Measurements from ENCODE around the gene GPN2.
"Not testable (repeated sequence)": the region's sequence is repeated elsewhere in the genome, so short reads cannot be mapped to it uniquely, and the experiment has no call there.

Gene GPN2

DNA sequence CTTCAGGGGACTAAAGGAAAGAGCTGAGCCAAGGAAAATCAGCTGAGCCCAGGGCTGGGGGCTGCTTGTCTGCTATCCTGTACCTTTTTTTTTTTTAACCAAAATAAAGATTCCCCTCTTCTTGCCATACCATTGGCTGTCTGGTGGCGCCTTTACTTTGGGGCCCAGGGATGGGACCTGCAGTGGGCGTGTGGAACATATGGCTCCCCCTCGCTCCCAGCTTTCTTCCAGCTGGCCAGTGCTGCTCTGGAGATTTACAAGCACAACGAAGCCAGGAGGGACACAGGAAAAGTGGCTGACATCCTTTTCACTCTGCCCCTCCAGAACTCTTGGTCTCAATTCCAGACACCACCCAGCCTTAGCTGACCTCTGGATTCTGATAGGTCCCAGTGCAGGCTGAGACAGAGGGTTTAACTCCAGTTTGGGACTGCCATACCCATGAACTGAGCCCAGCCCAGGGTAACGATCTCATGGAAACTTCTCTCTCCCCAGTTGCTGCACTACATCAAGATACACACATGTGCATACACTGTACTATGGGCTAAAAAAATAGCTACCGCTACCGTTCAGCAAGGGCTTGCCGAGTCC is 32.5 kb downstream of the GPN2 start:
- DNase-seq, result no peak

DNA sequence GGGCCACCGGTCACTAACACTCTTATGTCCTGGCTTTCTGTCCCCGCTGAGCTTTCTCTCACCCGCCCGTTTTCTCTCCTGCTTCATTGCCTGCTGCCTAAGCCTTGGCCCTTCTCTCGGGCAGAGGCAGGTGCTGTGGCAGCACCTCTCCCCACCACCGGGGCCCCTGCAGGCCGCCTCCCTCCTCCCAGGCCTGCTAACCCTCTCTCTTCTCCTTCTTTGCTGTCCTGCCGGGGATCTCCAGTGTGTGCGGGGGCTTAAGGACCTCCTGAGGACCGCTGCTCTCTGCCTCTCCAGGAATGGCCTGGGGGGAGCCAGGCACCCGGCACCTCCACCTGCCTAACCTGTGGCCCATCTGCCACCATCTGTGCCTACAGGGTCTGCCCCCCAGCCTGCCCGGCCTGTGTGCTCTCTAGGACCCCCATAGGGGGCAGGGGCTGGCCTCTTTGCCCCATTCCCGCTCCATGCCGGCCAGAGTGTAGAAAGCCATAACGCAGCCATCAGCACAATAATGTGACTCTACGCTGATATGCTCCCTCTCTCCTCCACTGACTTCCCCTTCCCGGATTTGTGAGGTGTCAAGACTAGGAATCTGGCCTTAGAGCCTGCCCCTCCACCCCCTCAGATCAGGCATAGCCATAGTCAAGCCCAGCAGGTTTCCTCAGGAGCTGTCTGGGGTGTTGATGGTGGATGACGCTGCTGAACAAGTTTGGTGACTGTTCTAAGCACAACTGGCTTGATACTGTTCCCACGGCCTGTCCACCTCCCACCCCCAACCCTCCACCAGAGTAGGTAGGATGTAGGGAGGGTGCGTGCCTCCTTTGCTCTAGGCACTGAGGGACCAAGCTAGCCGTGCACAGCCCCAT is 33.2 kb downstream of the GPN2 start:
- no peak for DNase-seq

DNA sequence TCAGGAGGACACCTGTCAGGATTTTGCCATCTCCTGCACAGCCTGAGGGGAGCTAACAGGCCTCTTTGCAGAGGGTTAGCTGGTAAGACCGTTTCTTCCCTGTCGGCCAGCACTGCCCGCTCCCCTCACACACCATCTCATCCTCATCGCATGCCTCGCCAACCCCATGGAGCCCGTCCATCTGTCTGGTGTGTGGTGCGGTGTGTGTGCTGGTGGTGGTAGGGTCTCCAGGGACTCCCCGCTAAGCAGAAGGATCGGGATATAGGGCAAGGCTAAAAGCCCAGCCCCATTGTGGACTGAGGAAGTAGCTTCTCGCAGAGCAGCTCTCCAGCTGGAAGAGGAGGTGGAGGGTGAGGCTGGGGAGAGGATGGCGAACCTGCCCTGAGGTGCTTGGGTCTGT is 33.9 kb downstream of the GPN2 start:
- no peak for DNase-seq

DNA sequence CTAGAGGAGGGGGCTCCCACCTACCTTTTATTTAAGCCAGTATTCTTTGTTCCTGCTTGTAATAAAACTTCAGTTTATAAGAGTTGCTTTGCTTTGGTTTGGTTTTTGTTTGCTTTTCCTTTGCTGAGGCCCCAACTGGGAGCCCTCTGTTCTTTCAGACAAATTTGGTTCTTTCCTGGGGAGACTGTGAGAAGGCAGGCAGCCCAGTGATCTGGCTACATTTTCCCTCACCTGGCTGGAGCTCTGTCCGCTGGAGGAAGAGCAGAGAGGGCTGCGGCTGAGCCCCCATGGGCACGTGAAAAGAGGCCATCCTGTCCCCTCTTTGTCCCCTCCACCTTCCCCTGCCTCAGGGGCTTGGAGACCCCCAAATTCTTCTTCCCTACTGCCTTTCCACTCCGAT is 34.4 kb downstream of the GPN2 start:
- no peak for DNase-seq

DNA sequence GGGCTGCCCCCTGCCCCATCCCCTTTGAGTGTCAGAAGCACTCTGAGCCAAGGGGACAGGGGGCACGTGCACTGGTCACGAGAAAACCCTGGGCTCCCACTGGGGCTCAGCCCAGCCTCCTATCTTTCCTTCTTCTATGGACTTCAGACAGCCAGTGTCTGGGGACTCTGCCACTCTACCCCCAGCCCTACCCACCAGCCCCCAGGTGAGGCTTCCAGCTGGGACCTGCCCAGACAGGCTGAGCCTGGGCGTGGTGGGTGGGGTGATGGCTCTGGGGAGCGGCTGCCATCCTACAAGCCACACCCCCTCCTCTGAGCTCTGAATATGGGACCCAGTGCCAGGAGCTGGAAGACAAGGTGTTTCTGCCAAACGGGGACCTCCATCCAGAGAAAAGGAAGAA is 35.2 kb downstream of the GPN2 start:
- no peak for DNase-seq

DNA sequence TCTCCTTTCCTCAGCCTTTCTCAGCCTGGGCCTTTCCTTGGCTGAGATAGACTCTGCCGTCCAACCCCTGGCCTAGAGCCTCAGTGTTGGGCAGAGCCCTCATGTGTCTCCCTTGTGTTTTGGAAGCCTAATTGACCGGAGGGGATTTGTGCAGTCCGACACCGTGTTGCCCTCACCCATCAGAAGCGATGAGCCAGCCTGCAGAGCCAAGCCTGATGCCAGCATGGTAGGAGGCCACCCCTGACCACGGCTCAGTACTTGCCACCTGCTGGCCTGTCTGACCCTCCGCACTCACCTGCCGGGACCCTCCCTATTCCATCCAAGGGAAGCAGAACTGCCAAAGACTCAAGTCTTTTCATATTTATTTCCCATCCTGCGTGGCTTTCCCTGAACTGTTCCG is 36.5 kb downstream of the GPN2 start:
- DNase-seq, result no peak

DNA sequence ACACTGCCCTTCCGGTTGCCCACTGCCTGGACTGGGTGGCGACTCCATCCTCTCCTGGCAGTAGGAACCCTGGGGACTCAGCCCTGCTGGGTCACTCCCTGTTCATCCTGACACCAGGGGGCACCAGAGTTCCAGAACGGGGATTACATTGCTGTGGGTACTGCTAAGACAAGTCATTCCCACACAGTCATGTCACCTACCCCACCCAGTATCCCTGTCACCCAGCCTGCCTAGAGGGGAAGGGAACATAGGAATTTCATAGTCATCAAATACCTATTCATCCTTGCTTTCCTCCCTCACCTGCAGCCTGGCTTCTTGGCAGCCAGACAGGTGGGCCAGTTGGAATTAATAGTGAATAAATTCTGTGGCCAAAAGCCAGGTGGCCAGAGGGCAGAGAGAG is 36.9 kb downstream of the GPN2 start:
- DNase-seq, result peak; percentile 40

DNA sequence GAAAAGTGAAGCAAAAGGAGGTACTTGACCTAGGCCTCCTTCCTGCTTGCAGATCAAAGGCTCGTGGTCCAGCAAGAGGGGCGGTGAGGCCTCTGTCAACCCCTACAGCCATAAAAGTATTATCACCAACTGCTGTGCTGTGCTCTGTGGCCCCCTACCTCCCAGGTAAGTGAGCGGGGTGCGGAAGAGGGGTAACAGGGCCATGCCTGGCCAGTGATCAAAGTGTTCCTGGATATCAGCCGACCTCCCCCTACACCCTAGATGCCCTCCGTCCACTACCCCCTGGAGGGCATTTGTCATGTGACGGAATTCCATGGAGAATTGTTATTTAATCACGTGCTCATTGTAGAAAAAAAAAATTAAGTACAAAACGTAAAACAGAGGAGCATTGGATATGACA is 37.4 kb downstream of the GPN2 start:
- DNase-seq, result no peak

DNA sequence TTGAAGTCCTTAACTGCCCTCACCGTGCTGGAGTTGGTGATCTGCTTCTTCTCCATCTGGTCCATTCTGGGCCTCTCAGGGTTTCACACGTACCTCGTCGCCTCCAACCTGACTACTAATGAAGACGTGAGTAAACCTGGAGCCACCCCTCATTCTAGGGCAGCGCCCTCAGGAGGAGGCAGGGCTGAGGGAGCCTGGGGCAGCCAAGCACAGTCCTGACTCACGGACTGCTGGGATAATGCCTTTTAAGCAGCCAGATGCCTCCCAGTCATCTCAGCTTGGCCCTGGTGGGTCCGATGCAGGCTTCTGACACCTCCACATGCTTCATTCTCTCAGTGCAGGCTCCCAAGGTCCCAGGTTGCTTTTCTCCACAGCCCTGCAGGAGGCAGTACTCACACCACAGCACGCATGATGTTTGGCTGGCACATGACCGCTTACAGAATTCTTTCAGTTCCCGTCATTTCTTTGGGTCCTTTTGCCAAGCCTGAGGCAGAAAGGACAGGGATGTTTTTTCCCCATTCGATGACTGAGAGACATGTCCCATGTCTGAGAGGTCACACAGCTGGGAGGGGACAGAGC is 38.9 kb downstream of the GPN2 start:
- DNase-seq, result no peak

DNA sequence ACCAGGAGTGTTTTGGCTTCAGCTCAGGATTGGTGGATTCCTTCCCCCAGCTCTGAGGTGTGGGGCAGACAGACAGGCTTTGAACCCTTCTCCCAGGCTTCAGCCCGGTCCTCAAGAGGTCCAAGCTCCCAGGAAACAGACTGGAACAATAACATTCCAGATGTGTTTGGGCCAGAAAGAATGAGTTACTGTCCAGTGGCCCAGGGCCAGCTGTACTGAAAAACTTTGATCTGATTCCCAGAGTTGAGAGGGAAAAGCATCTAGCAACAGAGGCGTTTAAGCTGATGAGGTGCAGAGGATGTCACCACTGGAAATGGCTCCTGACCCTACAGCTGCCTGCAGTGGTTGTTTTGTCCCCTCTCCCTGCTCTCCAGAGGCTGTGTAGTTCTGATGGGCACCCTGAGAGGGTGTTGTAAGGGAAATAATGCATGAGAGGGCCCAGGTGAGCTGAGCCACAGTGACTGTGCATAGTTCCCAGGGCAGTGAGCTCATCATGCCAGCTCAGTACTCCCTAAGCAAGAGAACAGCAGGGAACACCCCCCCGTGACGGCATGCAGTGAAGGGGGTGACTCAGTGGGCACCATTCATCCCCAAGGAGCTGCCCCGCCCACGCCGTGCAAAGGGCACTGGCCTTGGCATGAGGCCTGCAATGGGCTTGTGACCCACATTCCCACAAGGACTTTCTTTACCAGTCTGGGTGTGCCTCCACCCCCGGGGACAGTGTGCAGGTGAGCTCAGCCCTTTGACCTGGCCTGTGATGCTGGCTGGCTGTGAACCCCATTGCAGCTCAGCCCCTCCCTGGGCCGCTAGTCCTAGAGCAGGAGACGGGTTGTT is 40.9 kb downstream of the GPN2 start:
- no peak for DNase-seq

DNA sequence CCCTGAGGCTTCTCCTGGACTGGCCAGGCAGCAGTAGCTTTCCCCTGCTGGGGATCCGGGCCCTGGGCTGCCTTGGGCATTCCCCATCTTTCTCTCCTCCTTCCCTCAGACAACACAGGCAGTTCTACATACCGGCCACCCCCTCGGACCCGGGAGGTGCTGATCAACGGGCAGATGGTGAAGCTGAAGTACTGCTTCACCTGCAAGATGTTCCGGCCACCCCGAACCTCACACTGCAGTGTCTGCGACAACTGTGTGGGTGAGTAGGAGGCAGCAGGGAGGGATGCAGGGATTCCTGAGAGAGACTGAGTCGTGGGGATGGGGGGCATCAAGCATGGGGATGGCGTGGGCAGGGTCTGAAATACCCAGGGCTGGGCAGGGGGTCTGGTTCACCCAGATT is 41.6 kb downstream of the GPN2 start:
- no peak for DNase-seq

DNA sequence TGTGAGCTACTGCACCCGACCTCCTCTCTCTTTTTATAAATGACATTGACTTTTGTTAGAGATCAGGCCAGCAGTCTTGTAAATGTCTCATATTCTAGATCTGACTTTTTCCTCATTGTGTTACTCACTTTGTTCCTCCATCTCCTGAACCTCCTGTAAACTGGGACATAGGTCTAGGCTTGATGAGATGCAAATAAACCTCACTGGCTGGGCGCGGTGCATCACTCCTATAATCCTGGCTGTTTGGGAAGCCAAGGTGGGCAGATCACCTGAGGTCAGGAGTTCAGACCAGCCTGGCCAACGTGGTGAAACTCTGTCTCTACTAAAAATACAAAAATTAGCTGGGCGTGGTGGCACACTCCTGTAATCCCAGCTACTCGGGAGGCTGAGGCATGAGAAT is 42.3 kb downstream of the GPN2 start:
- not testable (repeated sequence) for DNase-seq

DNA sequence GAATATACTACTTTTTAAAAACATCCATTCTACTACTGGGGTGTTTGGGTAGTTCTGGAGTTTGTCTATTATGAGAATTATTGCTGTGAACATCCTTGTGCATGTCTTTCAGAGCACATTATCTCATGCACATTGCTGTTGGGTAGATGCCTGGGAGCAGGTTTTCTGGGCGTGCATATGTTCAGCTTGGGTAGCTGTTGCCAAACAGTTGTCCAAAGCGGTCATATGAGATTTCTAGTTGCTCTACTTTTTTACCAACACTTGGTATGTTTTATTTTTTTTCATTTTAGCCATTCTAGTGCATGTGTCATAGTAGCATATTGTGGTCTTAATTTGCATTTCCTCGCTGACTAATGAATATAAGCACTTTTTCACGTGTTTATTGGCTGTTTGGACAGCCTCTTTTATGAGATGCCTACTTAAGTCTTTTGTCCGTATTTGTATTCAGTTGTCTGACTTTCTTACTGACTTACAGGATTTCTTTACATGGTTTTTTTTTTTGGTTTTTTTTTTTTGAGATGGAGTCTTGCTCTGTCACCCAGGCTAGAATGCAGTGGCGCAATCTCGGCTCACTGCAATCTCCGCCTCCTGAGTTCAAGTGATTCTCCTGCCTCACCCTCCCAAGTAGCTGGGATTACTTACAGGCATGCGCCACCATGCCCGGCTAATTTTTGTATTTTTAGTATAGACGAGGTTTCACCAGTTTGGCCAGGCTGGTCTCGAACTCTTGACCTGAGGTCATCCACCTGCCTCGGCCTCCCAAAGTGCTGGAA is 45.5 kb downstream of the GPN2 start:
- DNase-seq, result no peak

DNA sequence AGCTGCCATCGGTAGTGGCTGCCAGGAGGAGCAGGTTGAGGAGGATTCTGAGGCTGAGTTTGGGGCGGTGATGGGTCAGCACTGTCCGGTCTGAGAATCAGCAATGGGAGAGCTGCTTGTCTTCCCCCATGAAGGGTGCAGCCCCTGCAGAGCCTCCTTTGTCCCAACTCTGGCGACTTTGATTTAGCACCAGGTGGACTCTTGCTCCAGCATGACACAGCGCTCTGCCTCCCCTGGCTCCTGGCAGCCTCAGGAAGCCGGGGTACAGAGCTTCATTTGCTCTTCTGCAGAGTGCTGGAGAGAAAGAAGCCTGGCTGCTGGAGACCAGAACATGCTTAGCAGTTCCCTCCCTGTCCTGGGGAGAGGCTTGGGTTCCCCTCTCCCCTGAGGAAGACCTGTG is 50.3 kb downstream of the GPN2 start:
- DNase-seq, result no peak

DNA sequence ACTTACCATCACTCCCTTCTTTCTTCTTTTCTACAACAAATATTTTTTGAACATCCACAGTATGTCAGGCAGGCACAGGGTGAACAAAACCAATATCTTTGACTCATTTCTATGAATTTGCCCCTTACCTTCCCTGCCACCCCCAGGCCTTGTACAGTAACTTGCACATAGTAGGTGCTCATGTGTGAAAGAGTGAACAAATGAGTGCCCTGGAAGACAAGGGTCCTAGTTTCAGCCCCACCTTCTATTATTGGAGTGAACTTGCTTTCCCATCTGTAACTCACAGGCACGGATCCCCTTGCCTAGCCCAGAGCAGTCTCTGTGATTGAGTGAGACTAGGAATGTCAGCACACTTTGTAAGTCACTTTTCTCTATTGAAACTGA is 50.8 kb downstream of the GPN2 start:
- no peak for DNase-seq

DNA sequence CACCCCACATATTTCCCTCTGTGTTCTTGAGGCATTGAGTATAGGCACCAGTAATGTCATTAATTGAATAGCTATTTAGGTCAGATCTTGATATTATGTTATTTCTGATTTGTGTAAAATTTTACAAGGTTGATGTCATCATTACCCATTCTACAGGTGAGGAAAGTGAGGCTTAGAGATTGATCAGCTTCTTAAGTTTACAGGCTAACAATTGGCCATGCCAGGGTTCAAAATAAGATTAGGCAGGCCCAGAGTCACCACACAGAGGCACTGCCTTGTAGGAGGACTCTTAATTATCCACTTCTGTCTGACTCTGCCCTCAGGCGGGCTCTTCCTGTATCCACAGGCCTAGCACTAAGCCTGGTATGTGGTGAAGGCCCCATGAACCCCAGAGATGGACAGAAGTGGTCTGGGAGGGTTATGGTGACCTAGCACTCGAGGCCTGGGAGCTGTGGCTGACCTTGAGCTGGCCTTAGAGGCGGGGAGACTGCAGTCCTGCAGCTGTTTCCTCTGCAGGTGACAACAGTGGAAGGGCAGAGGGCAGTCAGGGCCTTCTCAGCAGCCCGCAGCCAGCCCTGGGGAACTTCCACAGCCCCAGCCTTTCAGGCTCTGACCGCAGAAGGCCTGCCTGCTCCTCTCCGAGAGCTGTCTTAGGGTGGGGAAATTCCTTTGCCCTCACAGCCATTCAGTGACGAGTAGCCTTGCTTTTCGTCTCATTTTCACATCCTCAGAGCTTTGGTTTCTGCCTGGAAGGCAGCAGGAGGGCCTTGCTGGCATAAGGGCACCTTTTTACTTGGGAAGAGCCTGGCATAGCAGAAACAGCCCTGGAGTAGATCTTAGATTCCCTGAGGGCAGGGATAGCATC is 51.4 kb downstream of the GPN2 start:
- no peak for DNase-seq

DNA sequence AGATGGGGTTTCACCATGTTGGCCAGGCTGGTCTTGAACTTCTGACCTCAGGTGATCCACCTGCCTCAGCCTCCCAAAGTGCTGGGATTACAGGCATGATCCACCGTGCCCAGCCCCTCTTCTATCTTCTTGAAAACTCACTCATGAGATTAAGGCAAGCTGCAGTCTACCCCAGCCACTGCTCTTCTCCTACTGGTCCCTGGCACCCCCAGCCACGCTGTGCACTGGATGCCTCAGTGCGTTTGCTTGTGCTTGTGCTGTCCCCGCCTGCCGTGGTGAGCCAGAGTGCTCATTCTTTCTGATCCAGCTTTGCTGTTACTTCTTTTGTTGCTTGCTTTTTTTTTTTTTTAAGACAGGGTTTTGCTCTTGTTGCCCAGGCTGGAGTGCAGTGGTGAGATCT is 52.4 kb downstream of the GPN2 start:
- not testable (repeated sequence) for DNase-seq

DNA sequence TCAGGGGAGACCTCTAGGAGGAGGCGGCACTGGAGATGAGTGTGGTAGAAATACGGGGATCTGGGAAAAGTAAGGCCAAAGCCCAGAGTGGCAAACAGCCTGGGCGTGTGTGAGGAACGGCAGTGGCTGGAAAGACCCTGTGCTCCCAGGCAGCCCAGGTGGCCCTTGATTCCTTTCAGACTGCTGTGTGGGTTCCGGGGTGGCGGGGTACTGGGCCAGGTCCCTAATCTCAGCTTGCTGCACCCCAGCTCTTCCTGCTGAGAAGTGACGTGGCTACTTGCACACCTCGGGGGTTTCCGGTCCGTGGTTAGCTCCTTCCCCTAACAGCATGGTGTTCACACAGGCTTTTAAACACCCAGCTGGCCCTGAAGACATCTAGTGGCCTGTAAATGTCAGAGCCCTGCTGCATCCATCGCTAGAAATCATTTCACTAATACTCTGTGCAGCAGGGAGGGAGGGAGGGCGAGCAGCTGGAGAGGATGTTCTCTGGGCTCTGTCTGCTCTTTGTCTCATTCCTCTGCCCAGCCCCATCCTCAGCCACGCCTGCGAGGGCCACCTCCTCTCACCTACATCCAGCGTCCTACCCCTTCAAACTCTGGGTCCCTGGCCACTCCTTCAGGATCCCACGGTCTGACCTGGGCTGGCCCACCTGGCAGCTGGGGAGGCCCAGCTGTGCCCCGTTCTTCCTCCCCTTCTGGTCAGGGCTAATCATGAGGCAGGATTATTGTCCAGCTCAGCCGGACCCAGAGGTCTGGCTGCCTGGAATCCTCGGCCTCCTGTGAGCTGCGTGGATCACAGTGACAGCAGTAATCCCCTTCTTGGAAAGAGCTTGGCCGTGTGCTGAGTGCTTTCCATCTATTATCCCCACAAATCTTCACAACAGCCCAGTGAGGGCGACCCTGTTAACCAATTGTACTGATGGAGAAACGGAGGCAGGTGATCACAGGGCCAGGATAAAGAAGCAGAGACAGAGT is 56.4 kb downstream of the GPN2 start:
- DNase-seq, result no peak

DNA sequence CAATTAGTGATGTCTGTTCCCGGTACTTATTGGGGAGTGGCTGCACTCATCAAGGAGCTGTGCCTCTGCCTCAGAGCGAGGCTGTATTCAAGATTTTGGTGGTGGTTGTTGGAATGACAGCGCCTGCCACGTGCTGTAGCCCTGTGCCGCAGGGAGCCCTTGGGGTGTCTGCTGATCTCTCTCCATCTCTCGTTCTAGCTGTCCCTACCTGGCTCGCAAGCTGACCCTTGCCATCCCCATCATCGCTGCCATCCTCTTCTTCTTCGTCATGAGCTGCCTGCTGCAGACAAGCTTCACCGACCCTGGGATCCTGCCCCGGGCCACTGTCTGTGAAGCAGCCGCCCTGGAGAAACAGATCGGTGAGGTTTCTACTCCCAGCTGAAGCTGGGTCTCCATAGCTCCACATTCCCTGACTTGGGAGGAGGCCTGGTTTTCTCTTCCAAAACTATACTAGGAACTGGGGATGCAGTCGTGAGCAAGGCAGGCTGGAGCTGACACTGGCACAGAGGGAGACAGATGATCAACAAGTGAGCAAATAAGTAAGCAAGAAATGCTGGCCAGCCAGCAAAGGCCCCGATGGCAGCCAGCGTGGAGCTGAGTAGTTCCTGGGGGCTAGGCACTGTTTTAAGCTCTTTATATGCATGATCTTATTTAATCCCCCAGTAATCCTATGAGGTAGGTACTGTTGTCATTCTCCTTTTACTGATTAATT is 57.7 kb downstream of the GPN2 start:
- no peak for DNase-seq
